HG03097 (cell line): ENCODE data around the gene MUS81.

Source experiments
- ATAC-seq: cut with Tn5 transposase; IDR thresholded peaks from one replicate; pipeline ENCODE4 v1.9.1; 2021; ENCODE audit not compliant: unreplicated experiment, low FRiP score

MUS81 gene

DNA sequence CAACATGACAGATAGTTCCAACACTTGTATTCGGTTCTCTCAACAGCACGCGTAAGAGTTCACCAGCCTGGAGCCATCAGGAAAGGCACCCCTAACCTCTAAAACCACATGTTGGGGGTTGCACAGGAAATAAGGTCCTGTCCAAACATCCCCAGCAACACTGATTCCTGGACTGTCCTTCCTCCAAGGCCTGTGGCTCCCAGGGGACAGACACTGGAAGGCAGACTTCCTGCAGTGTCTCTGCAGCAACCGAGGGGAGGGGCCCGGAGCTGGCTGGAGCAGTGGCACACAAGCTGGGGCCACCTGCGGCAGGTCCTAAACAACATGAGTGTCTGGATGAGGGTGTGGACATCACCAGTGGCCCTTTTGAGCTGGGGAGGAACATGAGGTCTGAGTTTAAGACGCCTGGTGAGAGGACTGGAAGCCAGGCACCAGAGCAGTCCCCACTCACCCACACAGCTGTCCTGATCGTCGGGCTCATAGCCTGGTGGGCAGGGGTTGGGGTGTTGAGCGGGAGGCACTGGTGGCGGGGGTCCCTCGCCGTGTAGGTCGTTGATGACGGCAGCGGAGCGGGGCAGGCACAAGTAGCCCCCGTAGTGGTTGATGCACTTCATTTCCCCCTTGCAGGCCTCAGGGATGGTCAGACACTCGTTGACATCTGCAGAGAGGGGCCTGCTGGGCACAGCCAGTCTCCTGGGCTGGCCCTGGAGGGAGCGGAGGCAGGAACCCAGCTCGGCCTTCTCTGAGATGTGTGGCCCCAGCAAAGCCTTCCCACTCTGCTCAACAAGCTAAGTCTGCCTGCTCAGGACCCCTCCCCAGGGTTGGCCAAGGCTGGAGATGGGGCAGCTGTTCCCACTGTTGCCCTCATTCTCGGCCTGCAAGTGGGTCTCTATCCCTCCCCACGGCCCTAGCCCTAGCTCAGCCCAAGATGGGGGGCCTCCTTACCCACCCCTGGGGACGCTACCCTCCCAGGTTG, 10.8 kb downstream of the MUS81 start:
- no peak for ATAC-seq

DNA sequence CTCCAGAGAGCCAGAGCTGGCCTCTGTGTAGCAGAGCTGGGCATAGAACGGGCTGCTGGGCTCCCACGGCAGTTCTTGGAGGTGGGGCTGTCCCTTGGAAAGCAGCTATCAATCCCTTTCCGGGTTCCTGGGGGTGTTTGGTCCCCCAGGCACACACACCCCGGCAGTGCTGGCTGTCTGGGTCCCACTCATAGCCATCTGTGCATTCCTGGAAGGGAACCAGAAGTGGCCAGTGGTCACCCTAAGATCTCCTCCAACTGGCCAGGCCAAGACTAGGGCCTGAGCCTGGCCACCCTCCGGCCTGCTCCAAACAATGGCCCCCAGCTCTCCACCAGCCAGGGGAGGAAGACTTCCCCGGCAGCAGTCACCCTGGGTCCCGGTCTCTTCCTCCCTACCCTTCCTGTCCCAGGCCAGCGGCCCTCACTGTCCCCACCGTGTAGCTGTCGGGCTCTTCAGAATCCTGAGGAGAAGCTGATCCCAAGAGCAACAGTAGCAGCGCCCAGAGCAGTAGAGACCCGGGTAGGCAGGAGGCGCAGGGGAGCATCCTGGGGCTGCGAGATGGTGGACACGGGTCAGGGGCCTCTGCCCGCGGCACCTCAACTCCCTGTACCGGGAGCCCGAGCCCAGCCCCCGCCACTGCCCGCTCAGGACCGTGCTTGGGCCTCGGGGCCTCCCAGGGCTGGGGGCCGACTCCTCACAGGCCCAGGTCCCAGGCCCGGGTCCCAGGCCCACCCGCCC, 11.7 kb downstream of the MUS81 start:
- no peak for ATAC-seq

- no peak for ATAC-seq
Observed at GRCh38 chr11:65872586-65873317, 12.5 kb downstream of the MUS81 start, which contains the start of gene EFEMP2. TSS of gene EFEMP2 (minus strand) at chr11:65872800. CDS start at chr11:65872354, 446 bp downstream.

DNA sequence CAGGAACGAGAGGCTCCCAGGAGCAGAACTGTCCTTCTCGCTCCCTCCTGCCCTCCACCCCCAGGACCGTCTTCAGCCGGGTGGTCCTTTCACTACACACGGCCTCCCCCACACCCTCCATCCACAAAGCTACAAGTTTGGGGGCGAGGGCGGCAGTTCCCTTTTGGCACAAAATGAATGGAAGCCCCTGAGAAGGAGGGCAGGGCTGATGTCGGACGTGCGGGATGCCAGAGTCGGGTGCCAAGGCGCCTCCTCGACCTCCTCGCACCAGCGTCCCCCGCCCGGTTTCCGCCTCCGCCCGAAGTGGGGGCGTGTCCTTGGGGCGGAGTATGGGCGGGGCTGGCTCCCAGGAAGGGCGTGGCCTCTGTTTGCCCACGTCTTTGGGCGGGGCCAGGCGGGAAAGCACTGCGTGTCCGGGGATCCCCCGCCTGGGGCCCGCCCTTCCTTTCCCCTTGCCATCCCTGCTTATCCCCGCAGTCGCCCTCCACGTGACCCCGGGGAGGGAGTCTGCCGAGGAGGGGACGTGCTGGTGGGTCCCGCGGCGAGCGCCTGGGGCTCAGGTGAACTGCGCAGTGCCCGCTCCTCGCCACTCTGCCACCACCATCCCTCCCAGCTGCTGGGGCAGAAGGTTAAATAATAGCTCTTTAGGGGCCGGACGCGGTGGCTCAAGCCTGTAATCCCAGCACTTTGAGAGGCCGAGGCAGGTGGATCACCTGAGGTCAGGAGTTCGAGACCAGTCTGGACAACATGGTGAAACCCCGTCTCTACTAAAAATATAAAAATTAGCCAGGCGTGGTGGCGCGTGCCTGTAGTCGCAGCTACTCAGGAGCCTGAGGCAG, 13.3 kb downstream of the MUS81 start:
- peak; percentile 59 for ATAC-seq

DNA sequence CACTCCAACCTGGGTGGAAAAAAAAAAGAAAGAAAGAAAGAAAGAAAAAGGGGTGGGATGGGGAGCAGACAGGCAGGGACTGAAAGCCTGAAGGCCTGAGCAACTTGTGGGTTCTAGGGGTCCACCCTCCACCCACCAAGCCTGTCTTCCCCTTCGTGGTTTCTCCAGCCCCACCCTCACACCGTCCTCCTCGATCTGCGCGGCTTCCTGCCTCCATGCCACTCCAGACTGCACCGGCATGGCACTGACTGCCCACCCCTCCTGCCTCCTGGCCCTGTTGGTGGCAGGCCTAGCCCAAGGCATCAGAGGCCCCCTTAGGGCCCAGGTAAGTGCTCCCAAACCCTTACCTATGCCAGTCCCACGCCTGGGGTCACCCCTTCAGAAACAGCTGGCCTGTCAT, 19.4 kb downstream of the MUS81 start, which contains the start of gene CTSW:
Gene CTSW, plus strand, starts transcription at position 221 of the 400 bp plus-strand sequence. Its CDS starts 18 bp downstream, at position 239.
- ATAC-seq, result no peak

GRCh38 chr11:65880027-65880426, 19.8 kb downstream of the MUS81 start:
- ATAC-seq, result no peak

DNA sequence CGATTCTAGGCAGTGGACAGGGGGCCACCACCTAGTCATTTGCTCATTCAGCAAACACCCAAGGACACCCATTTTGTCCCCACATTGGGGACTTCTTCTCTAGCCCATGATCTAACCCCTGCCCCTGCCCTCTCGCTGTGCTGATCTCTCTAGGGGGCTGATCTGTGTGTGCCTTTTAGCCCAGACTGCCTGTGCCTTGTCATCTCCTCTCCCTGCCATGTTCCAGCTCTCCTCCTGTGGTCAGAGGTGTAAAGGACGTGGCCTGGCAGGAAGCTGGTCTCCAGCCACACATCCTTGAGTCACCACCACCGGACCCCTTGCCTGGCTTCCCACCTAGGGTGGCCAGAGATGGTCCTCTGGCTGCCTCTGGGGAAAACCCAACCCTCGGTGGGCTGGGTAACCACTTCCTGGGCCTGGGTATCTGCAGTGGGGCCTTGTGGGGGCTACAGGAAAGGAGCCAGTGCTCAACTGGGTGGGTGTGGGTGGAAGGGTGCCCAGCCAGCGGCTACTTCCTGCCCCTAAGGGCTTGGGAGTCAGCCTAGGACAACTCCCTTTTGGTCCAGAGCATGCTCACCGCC, 20.7 kb downstream of the MUS81 start:
- ATAC-seq, result no peak

DNA sequence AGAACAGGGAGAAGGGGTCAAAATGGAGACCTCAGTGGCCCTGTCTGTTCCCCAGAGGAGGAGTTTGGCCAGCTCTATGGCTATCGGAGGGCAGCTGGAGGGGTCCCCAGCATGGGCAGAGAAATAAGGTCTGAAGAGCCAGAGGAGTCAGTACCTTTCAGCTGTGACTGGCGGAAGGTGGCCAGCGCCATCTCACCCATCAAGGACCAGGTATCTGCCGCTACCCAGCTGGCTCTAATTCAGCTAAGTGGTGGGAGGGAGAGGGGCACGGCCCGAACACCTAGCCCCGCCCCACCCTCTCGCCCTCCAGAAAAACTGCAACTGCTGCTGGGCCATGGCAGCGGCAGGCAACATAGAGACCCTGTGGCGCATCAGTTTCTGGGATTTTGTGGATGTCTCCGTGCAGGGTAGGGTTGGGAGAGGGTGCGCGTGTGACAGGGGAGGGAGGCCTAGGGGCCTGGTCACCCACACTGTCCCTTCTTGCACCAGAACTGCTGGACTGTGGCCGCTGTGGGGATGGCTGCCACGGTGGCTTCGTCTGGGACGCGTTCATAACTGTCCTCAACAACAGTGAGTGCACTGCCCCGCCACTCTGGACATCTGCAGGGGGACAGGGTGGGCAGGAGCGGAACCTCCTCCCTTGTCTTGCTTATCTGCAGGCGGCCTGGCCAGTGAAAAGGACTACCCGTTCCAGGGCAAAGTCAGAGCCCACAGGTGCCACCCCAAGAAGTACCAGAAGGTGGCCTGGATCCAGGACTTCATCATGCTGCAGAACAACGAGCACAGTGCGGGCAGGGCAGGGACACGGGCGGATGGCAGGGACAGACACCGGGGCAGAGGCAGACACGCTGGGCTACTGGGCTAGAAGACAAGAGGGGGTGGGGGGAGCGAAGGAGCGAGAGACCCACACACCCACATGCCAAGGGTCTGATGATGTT, 22.2 kb downstream of the MUS81 start:
- ATAC-seq, result no peak

- ATAC-seq, result no peak
Observed at GRCh38 chr11:65883058-65883761, 23.0 kb downstream of the MUS81 start.

- ATAC-seq, result no peak
Observed at GRCh38 chr11:65883786-65884715, 23.8 kb downstream of the MUS81 start.

- ATAC-seq, result no peak
Observed at GRCh38 chr11:65884716-65885092, 24.5 kb downstream of the MUS81 start.

DNA sequence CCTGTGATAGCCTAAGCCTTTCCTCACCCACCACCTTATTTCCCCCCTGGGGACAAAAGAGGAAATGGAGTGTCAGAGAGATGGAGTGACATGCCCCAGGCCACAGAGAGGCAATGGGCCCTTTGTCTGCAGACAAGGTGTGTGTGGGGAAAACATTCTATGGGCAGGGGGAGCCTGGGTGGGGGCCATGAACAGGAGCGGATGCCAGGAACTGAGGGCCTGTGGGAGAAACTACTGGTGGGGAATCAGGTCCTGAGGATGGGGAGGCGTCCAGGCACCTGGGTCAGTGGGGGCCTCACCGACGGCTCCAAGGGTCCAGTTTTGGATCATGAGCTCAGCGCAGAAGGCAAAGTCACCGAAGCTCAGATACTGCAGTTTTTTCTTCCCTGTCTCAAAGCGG, 25.0 kb downstream of the MUS81 start:
- no peak for ATAC-seq

- ATAC-seq, result no peak
Observed at GRCh38 chr11:65885808-65886536, 25.7 kb downstream of the MUS81 start.

DNA sequence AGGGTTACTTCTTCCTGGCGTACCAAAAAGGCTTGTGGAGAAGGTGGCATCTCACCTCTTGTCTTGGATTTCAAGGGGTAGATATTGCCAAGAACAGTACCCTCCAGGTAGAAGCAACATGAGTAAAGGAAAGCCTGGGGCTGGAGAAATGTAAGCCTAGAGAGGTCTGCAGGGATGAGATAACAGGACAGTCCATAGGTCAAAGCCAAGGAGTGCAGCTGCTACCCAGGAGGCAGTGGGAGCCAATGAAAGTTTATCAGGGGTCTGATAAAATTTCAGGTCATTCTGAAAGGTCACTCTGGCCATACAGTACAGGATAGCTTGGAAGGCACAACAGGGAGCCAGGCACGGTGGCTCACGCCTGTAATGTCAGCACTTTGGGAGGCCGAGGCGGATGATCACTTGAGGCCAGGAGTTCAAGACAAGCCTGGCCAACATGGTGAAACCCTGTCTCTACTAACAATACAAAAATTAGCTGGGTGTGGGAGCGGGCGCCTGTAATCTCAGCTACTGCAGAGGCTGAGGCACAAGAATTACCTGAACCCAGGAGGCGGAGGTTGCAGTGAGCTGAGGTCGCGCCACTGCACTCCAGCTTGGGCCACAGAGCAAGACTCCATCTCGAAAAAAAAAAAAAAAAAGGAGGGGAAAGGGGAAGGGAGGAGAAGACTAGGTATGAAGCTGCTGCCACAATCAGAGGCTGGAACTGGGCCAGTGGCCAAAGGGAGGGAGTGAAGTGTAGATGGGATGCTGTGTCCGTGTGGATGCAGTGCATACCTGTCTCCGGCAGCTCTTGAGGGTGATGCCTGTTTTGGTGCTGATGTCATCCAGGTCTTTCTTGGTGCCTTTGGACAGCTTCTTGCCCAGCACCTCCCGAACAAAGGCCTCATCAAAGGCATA, 26.8 kb downstream of the MUS81 start:
- no peak for ATAC-seq

GRCh38 chr11:65887723-65888162, 27.5 kb downstream of the MUS81 start:
- no peak for ATAC-seq
